ENCODE data around the gene CDK15.
"Not testable (repeated sequence)": the region's sequence is repeated elsewhere in the genome, so short reads cannot be mapped to it uniquely, and the experiment has no call there.

The CDK15 gene

GRCh38 chr2:201806442-201807170 lies at the start of gene CDK15:
Gene CDK15 (plus strand): TSS chr2:201806537. CDS start chr2:201806665, 128 bp downstream.
- DNase-seq, result no peak

GRCh38 chr2:201758234-201758633 lies 48.1 kb upstream of the CDK15 start:
- DNase-seq, result no peak

GRCh38 chr2:201758873-201759272 lies 47.5 kb upstream of the CDK15 start:
- DNase-seq, result no peak

- DNase-seq, result no peak
These were observed 46.8 kb upstream of the CDK15 start for GRCh38 chr2:201759567-201759966.

- no peak for DNase-seq
These were observed 45.2 kb upstream of the CDK15 start for GRCh38 chr2:201761101-201761500.

- not testable (repeated sequence) for DNase-seq
These were observed 41.9 kb upstream of the CDK15 start for GRCh38 chr2:201764469-201764868.

GRCh38 chr2:201765799-201766198 lies 40.5 kb upstream of the CDK15 start:
- DNase-seq, result no peak

- no peak for DNase-seq
These were observed 37.4 kb upstream of the CDK15 start for GRCh38 chr2:201768918-201769317.

- no peak for DNase-seq
These were observed 36.5 kb upstream of the CDK15 start for GRCh38 chr2:201769666-201770373.

- DNase-seq, result no peak
These were observed 32.3 kb upstream of the CDK15 start for GRCh38 chr2:201773990-201774389.

- no peak for DNase-seq
These were observed 31.8 kb upstream of the CDK15 start for GRCh38 chr2:201774546-201774945.

GRCh38 chr2:201775326-201775725 lies 31.0 kb upstream of the CDK15 start:
- DNase-seq, result no peak

- DNase-seq, result no peak
These were observed 29.3 kb upstream of the CDK15 start for GRCh38 chr2:201777043-201777442.

GRCh38 chr2:201777869-201778268 lies 28.5 kb upstream of the CDK15 start:
- no peak for DNase-seq

- DNase-seq, result no peak
These were observed 26.2 kb upstream of the CDK15 start for GRCh38 chr2:201779901-201780673.

GRCh38 chr2:201780674-201781493 lies 25.5 kb upstream of the CDK15 start, which contains the start of gene ALS2:
Gene ALS2 (minus strand): TSS chr2:201780933. CDS start chr2:201768885, 12,048 bp downstream.
- DNase-seq, result peak; percentile 90

- no peak for DNase-seq
These were observed 24.7 kb upstream of the CDK15 start for GRCh38 chr2:201781557-201782051.

- no peak for DNase-seq
These were observed 21.8 kb upstream of the CDK15 start for GRCh38 chr2:201784563-201784962.

- DNase-seq, result no peak
These were observed 21.2 kb upstream of the CDK15 start for GRCh38 chr2:201785135-201785534.

- no peak for DNase-seq
These were observed 19.9 kb upstream of the CDK15 start for GRCh38 chr2:201786471-201786870.

- no peak for DNase-seq
These were observed 18.0 kb upstream of the CDK15 start for GRCh38 chr2:201788371-201788770.

GRCh38 chr2:201789395-201789794 lies 16.9 kb upstream of the CDK15 start:
- no peak for DNase-seq
